Heart left ventricle (tissue), 16 donors: ENCODE measurements around the gene MPZL1. TPM values are rescaled to one million over a fixed set of nuclear protein-coding genes. Genes with fewer than 3 reads are reported as not detected.
"Not testable (repeated sequence)": the region's sequence is repeated elsewhere in the genome, so short reads cannot be mapped to it uniquely, and the experiment has no call there.

Experiments used
- ATAC-seq, 4 donors: fragments of 200-7000 bp; cut with Tn5 transposase; one replicate each; pipeline ENCODE4 v1.9.1; 2020 to 2022; ENCODE audit warnings: moderate library complexity in 4 of 4, mild to moderate bottlenecking in 3 of 4, moderate number of reproducible peaks in 1 of 4
- DNase-seq, 5 donors: peaks; one replicate each; pipeline ENCODE4 v3.0.0-alpha.2; 2020
- H3K27ac ChIP-seq, 12 donors: fragments of 200-600 bp; sonication (generic) in 4 of 12; one replicate each; pipeline versions ENCODE4 v1.5.0 to v1.8.0; 2016 to 2022; ENCODE audit warnings: mild to moderate bottlenecking in 2 of 12
- H3K27me3 ChIP-seq, 9 donors: fragments of 200-600 bp; sonication (generic) in 2 of 9; one replicate each; pipeline versions ENCODE4 v1.5.1 to v1.8.0; 2016 to 2022; ENCODE audit warnings: mild to moderate bottlenecking in 3 of 9
- H3K36me3 ChIP-seq, 9 donors: fragments of 200-600 bp; sonication (generic) in 2 of 9; one replicate each; pipeline versions ENCODE4 v1.5.0 to v1.8.0; 2018 to 2022; ENCODE audit warnings: mild to moderate bottlenecking in 2 of 9
- H3K4me1 ChIP-seq, 12 donors: fragments of 200-600 bp; sonication (generic) in 4 of 12; one replicate each; pipeline versions ENCODE4 v1.5.0 to v1.8.0; 2016 to 2022; ENCODE audit warnings: mild to moderate bottlenecking in 3 of 12
- H3K4me3 ChIP-seq, 12 donors: fragments of 200-600 bp; sonication (generic) in 4 of 12; one replicate each; pipeline versions ENCODE4 v1.5.0 to v1.8.0; 2017 to 2022; ENCODE audit warnings: mild to moderate bottlenecking in 9 of 12, moderate library complexity in 4 of 12
- H3K9me3 ChIP-seq, 12 donors: fragments of 200-600 bp; sonication (generic) in 4 of 12; one replicate each; pipeline versions ENCODE4 v1.5.0 to v1.8.0; 2016 to 2022; ENCODE audit warnings: mild to moderate bottlenecking in 1 of 12
- CTCF ChIP-seq, 12 donors: fragments of 200-600 bp; sonication (generic) in 4 of 12; IDR thresholded peaks; one replicate each; pipeline versions ENCODE4 v1.5.0 to v1.8.0; 2018 to 2022; ENCODE audit warnings: antibody characterized with exemption in 12 of 12, mild to moderate bottlenecking in 5 of 12
- POLR2A ChIP-seq, 2 donors: fragments of 450-650 bp; IDR thresholded peaks; one replicate each; pipeline ENCODE4 v1.6.1; 2017; ENCODE audit warnings: antibody characterized with exemption in 2 of 2, mild to moderate bottlenecking in 2 of 2, moderate library complexity in 2 of 2
- WGBS, 4 donors: extraction: QIAGEN DNeasy Blood & Tissue Kit in 2 of 4; methylation state at CpG; one replicate each; pipeline versions ENCODE4 v1.1.5 to v1.1.7; 2013 to 2018; 5-methylcytosine and 5-hydroxymethylcytosine counted together
- intact Hi-C, 10 donors: fragments of 100-400 bp; cut with DNase I; formaldehyde crosslinking; loops; one replicate each; pipeline versions ENCODE4 v1.11.1 to v1.14.2; 2022
- polyA plus RNA-seq, 2 donors: library from polyadenylated mRNA; stranded (reverse); fragments of 200-250 nt; gene quantifications; one replicate each; pipeline ENCODE4 v1.2.3, GENCODE V29; 2013
- total RNA-seq, 9 donors: library from RNA; depleted of rRNA in 2 of 9; stranded (reverse); fragments of >200 nt in 2 of 9; fragmentation: NEBNext Ultra II Directional in 3 of 9; extraction: Animal tissue kit (Norgen Biotek cat#: 25700) in 3 of 9; gene quantifications; one replicate each; pipeline versions ENCODE4 v1.1.0 to v1.2.4, GENCODE V29; 2016 to 2023
- donor health status: ischemic (EF 13 %, LVEDD 7.1; RV severe dilation, severe dysfunction).
- donor health status: healthy with polysubstance abuse.
- donor health status: DM: no; HTN: yes; CAD: no.
- donor health status: DM: no; HTN: no; CAD: no.
- donor health status: ischemic (EF 25% LVEDD 6.9; RV normal size, moderate dysfunction).
- donor health status: ischemic (EF 25% LVEDD 5.7; RV mildly dilated, moderate dysfunction).
- donor health status: healthy.
- donor health status: DM: yes; HTN: yes; CAD: no.
- donor health status: ischemic (EF 35%, LVEDD 5.7; RV mildly dilated, moderate dysfunction).
- donor health status: nonischemic (EF 11% LVEDD 7.7; RV severe dilation, severe dysfunction).
- donor health status: DM: yes; HTN: yes; CAD: no.
- donor health status: PGD.
- donor health status: ischemic (EF 29% LVEDD 5.4; RV normal size, mild dysfunction).
- donor health status: nonischemic (EF 23%, LVEDD 6.1; RV moderate dilation, normal function).

The MPZL1 gene
- total and polyA plus RNA-seq, 11 donors: 7.0 to 56.3 (median 29.4) TPM

GRCh38 chr1:167825419-167826079 is 103.8 kb downstream of the MPZL1 start:
- TF ChIP-seq CTCF (IDR thresholded peaks at IDR 0.05): no peak
- TF ChIP-seq POLR2A (IDR thresholded peaks at IDR 0.05): no peak
- DNase-seq (no peak), ATAC-seq (no peak)
- no peaks in the 10 kb centered on the region for H3K9me3 ChIP-seq
- intact Hi-C loops: loop anchor here in 1 of 10 donors (10.0 kb wide), 1 partner anchor 89 kb away; the partner anchor contains the start of gene ADCY10
- no peak overlapping the region for H3K27ac ChIP-seq
- 81 to 84% (median 83%) methylated on average over 4 of the region's 4 CpGs for WGBS, 4 donors
- H3K36me3 ChIP-seq: no peaks in the 10 kb centered on the region
- H3K27me3 ChIP-seq: no peaks in the 10 kb centered on the region
- H3K4me3 ChIP-seq: no peak overlapping the region
- peaks cover 0 to 4% (median under 1%) of the 10 kb centered on the region in 12 donors for H3K4me1 ChIP-seq

DNA sequence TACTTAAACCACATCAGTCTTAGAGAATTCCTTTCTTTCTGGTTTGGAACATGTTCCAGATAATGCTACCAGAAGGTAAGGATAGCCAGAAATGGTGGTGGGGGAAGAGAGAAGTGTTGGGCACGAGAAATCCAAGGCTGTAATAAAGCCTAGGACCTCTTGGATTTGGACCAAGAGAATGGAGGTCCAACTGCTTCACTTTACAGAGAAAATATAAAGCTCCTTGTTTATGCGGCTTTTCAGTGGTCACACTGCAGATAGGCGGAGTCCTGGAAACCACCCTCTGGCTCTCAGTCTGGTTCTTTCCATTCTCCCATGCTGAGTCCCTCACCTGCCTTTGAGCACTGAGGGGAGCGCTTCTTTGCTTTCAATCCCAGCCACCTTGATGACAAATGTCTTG is 104.3 kb downstream of the MPZL1 start:
- Histone ChIP-seq H3K4me3 (no peak overlapping the region), H3K27ac (no peak overlapping the region), H3K9me3 (no peaks in the 10 kb centered on the region), H3K27me3 (no peaks in the 10 kb centered on the region), H3K36me3 (no peaks in the 10 kb centered on the region), H3K4me1 (no peaks in the 10 kb centered on the region)
- TF ChIP-seq POLR2A (IDR thresholded peaks at IDR 0.05) (no peak), CTCF (IDR thresholded peaks at IDR 0.05) (no peak)
- DNase-seq (no peak), ATAC-seq (no peak)
- intact Hi-C loops: loop anchor here in 1 of 10 donors (10.0 kb wide), 1 partner anchor 89 kb away; the partner anchor contains the start of gene ADCY10
- 89 to 90% (median 90%) methylated on average over 4 of the region's 4 CpGs for WGBS, 4 donors

- intact Hi-C loops: loop anchor here in 2 of 10 donors (10.0 kb wide), 2 partner anchors 75 to 85 kb away; partner anchors contain the start of gene ADCY10 (in 1 of the 2)
- no peak overlapping the region for H3K27ac ChIP-seq
- TF ChIP-seq POLR2A (IDR thresholded peaks at IDR 0.05) (no peak), CTCF (IDR thresholded peaks at IDR 0.05) (no peak)
- H3K36me3 ChIP-seq: no peaks in the 10 kb centered on the region
- no peak overlapping the region for H3K4me3 ChIP-seq
- no peaks in the 10 kb centered on the region for H3K4me1 ChIP-seq
- 55 to 63% (median 61%) methylated on average over 2 of the region's 2 CpGs for WGBS, 4 donors
- no peaks in the 10 kb centered on the region for H3K9me3 ChIP-seq
- H3K27me3 ChIP-seq: no peaks in the 10 kb centered on the region
- no peak for ATAC-seq
- DNase-seq: no peak
These were observed 108.1 kb downstream of the MPZL1 start for GRCh38 chr1:167829868-167830267.

GRCh38 chr1:167830668-167831067 is 108.9 kb downstream of the MPZL1 start:
- H3K27me3 ChIP-seq, DNase-seq, H3K4me3 ChIP-seq, H3K27ac ChIP-seq, ATAC-seq, H3K36me3 ChIP-seq, H3K4me1 ChIP-seq, H3K9me3 ChIP-seq: not testable (repeated sequence)
- WGBS, 4 donors: 81 to 90% (median 84%) methylated on average over 5 of the region's 5 CpGs
- intact Hi-C loops: loop anchor here in 1 of 10 donors (10.0 kb wide), 1 partner anchor 74 kb away; no protein-coding TSS in a partner anchor
